ENCODE measurements around the gene FHDC1.
A peak's percentile ranks its signal among the peaks of the same experiment; 100 is the strongest.

FHDC1 gene

GRCh38 chr4:153013202-153013977 lies 77.3 kb downstream of the FHDC1 start:
- DNase-seq = peak; percentile 35

GRCh38 chr4:153014460-153014859 lies 78.3 kb downstream of the FHDC1 start:
- no peak for DNase-seq

GRCh38 chr4:153016592-153016991 lies 80.5 kb downstream of the FHDC1 start:
- no peak for DNase-seq

GRCh38 chr4:153018031-153018430 lies 81.9 kb downstream of the FHDC1 start:
- no peak for DNase-seq

- peak; percentile 58 for DNase-seq
Measured at GRCh38 chr4:153018684-153019083, 82.6 kb downstream of the FHDC1 start.

- DNase-seq = no peak
Measured at GRCh38 chr4:153019906-153020305, 83.8 kb downstream of the FHDC1 start.

- DNase-seq = no peak
Measured at GRCh38 chr4:153020457-153020856, 84.3 kb downstream of the FHDC1 start.

GRCh38 chr4:153021276-153021675 lies 85.2 kb downstream of the FHDC1 start:
- no peak for DNase-seq

GRCh38 chr4:153022241-153022715 lies 86.2 kb downstream of the FHDC1 start:
- peak; percentile 84 for DNase-seq

- DNase-seq = no peak
Measured at GRCh38 chr4:153023139-153023538, 87.0 kb downstream of the FHDC1 start.

- peak; percentile 63 for DNase-seq
Measured at GRCh38 chr4:153023692-153024394, 87.7 kb downstream of the FHDC1 start.

GRCh38 chr4:153024466-153024865 lies 88.3 kb downstream of the FHDC1 start:
- no peak for DNase-seq

- DNase-seq = no peak
Measured at GRCh38 chr4:153025406-153025805, 89.3 kb downstream of the FHDC1 start.

GRCh38 chr4:153026591-153027346 lies 90.6 kb downstream of the FHDC1 start:
- DNase-seq = no peak

GRCh38 chr4:153027866-153028265 lies 91.7 kb downstream of the FHDC1 start:
- DNase-seq = no peak

- DNase-seq = no peak
Measured at GRCh38 chr4:153028535-153028934, 92.4 kb downstream of the FHDC1 start.
